HEK293T (cell line): ENCODE results near the gene RPS13.

Experiments used
- ARNT ChIP-seq: fragments of 450-650 bp; IDR thresholded peaks from 2 replicates; pipeline ENCODE4 v1.6.1; 2017; ENCODE audit warnings: mild to moderate bottlenecking
- BHLHE40 ChIP-seq: fragments of 450-650 bp; IDR thresholded peaks from 2 replicates; pipeline ENCODE4 v1.6.1; 2016; ENCODE audit warnings: mild to moderate bottlenecking, moderate library complexity, borderline replicate concordance
- CTBP1 ChIP-seq: fragments of 450-650 bp; IDR thresholded peaks from 2 replicates; pipeline ENCODE4 v1.6.1; 2016; ENCODE audit warnings: borderline replicate concordance
- ELF4 ChIP-seq: fragments of 450-650 bp; IDR thresholded peaks from 2 replicates; pipeline ENCODE4 v1.6.1; 2017; ENCODE audit warnings: antibody characterized with exemption
- FOXA1 ChIP-seq: fragments of 450-650 bp; IDR thresholded peaks from 2 replicates; pipeline ENCODE4 v1.6.1; 2016; ENCODE audit warnings: mild to moderate bottlenecking
- FOXK2 ChIP-seq: fragments of 450-650 bp; IDR thresholded peaks from 2 replicates; pipeline ENCODE4 v1.6.1; 2016; ENCODE audit warnings: mild to moderate bottlenecking
- HDGF ChIP-seq: fragments of 450-650 bp; IDR thresholded peaks from 2 replicates; pipeline ENCODE4 v1.6.1; 2017; ENCODE audit warnings: antibody characterized with exemption, borderline replicate concordance
- L3MBTL2 ChIP-seq: fragments of 450-650 bp; conservative IDR thresholded peaks from 2 replicates; pipeline ENCODE4 v1.6.1; 2016; ENCODE audit warnings: mild to moderate bottlenecking
- LEF1 ChIP-seq: fragments of 450-650 bp; IDR thresholded peaks from 2 replicates; pipeline ENCODE4 v1.6.1; 2017; ENCODE audit warnings: mild to moderate bottlenecking, borderline replicate concordance
- NFRKB ChIP-seq: fragments of 450-650 bp; IDR thresholded peaks from 2 replicates; pipeline ENCODE4 v1.6.1; 2016; ENCODE audit warnings: mild to moderate bottlenecking, moderate library complexity
- SP1 ChIP-seq: fragments of 450-650 bp; IDR thresholded peaks from 2 replicates; pipeline ENCODE4 v1.6.1; 2017
- SUZ12 ChIP-seq: fragments of 450-650 bp; IDR thresholded peaks from 2 replicates; pipeline ENCODE4 v1.6.1; 2016; ENCODE audit warnings: mild to moderate bottlenecking
- TF ChIP-seq, protein P1 (sequence below): fragments of 450-650 bp; IDR thresholded peaks from 2 replicates; pipeline ENCODE4 v1.6.1; 2016

- 0 out of 2 replicates have a peak, but pooled peaks have one; percentile 41 for TF ChIP-seq SUZ12
- peak; percentile 100 for TF ChIP-seq L3MBTL2
- no peak for TF ChIP-seq FOXA1
- TF ChIP-seq NFRKB = no peak
- no peak for TF ChIP-seq ARNT
- peak; percentile 74 for TF ChIP-seq ELF4
- TF ChIP-seq, protein P1, sequence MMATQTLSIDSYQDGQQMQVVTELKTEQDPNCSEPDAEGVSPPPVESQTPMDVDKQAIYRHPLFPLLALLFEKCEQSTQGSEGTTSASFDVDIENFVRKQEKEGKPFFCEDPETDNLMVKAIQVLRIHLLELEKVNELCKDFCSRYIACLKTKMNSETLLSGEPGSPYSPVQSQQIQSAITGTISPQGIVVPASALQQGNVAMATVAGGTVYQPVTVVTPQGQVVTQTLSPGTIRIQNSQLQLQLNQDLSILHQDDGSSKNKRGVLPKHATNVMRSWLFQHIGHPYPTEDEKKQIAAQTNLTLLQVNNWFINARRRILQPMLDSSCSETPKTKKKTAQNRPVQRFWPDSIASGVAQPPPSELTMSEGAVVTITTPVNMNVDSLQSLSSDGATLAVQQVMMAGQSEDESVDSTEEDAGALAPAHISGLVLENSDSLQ = peak; percentile 52; the same call in 1 of the 2 replicates
- TF ChIP-seq SP1 = no peak
- TF ChIP-seq BHLHE40 = no peak
- 0 out of 2 replicates have a peak, but pooled peaks have one; percentile 59 for TF ChIP-seq FOXK2
- TF ChIP-seq LEF1 = no peak
- TF ChIP-seq HDGF = no peak
- TF ChIP-seq CTBP1 = no peak
Measured at GRCh38 chr11:17077520-17078401, at the start of gene RPS13.
